HG03097 (cell line): ENCODE measurements around the gene UNC93B1.

Experiments used
- ATAC-seq: cut with Tn5 transposase; IDR thresholded peaks from one replicate; pipeline ENCODE4 v1.9.1; 2021; ENCODE audit not compliant: unreplicated experiment, low FRiP score

UNC93B1 gene

DNA sequence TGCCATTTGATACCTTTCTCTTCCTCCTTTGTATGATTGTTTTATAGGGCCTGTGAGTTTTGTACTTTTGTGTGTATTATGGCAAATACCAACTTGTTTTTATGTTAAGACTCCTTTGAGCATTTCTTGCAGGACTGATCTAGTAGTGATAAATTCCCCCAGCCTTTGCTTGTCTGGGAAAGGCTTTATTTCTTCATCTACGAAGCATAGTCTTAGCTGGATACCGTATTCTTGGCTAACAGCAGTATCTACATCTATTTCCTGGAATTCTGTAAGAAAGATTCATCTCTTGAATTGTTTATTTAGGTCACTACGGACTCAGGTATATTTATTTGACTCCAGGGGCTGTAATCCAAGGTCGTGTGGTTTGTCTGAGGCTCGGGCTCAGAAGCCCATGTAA lies 20.6 kb upstream of the UNC93B1 start:
- ATAC-seq = no peak

DNA sequence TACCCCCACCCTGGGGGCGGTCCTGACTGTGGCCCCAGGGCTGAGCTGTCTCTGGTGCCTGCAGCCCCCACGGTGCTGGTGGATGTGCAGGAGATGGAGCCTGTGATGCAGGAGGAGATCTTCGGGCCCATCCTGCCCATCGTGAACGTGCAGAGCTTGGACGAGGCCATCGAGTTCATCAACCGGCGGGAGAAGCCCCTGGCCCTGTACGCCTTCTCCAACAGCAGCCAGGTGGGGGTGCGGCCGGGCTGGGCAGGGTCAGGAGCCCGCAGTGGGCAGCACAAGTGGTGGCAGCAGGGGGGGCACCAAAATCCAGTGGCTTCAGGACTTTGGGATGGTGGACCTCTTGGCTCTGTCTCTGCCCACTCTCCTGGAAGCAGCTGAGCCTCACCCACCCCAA lies 18.6 kb upstream of the UNC93B1 start:
- no peak for ATAC-seq

DNA sequence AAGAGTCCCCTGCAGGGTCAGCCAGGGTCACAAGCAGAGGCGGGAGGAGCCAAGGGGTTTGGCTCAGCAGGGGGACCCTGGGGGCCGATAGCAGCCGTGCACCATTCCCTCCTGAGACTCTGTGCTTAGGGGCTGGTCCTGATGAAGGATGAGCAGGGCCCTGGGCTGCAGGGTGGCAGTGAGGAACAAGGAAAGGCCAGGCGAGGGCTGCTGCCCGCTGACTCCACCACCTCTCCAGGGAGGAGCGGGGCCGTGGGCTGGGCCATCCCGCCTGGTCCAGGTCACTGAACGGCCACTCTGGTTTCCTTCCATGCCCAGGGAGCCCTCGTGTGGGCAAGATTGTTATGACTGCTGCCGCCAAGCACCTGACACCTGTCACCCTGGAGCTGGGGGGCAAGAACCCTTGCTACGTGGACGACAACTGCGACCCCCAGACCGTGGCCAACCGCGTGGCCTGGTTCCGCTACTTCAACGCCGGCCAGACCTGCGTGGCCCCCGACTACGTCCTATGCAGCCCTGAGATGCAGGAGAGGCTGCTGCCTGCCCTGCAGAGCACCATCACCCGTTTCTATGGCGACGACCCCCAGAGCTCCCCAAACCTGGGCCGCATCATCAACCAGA lies 17.4 kb upstream of the UNC93B1 start:
- no peak for ATAC-seq

DNA sequence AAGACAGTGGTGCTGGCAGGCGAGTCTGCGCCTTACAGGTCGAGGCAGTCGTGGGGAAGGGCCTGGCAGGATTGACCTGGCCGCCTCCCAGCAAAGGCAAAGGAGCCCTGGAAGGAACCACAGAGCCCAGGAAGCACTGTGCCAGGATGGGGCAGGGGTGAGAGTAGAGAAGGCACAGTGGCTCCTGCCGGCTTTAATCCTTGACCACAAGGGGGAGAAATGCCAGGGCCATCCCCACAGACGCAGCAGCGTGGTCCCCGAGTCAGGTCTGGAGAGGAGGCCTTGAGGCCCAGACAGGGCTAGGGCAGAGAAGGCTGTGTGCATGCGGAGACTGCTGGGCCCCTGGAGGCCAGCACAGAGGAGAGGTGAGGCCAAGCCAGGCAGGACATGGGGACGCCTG lies 16.7 kb upstream of the UNC93B1 start:
- no peak for ATAC-seq

DNA sequence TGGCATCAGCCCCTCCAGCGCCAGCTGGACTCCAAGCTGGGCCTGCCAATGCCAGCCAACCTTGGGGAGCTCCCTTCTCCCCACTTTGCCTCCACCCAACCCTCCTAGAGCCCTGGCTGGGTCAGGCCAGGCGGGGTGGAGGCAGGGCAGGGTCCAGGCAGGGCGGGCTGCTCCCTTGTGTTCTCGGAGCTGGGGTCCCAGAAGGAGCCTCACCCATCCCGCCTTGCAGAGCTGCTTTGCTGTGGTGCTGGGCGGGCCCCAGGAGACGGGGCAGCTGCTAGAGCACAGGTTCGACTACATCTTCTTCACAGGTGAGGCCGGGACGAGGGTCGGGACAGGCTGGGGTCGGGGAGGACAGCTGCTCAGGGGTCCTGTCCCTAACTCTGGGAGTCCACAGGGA lies 15.6 kb upstream of the UNC93B1 start:
- ATAC-seq = no peak

DNA sequence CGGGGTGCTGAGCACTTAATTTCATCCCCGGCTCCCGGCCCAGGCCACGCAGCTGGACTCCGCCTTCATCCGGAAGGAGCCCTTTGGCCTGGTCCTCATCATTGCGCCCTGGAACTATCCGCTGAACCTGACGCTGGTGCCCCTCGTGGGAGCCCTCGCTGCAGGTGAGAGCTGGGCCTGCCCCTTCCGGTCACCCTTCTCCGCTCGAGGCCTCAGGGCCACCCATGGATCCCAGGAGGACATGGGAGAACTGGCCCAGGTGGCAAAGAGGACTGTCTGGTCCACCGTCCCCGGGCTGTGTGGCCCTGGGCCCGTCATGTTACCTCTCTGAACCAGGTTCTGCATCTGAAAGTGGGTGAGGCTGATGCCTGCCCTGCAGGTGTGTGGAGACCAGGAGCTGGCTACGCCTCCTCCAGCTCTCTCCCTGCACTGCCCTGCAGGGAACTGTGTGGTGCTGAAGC lies 14.9 kb upstream of the UNC93B1 start:
- ATAC-seq = no peak

DNA sequence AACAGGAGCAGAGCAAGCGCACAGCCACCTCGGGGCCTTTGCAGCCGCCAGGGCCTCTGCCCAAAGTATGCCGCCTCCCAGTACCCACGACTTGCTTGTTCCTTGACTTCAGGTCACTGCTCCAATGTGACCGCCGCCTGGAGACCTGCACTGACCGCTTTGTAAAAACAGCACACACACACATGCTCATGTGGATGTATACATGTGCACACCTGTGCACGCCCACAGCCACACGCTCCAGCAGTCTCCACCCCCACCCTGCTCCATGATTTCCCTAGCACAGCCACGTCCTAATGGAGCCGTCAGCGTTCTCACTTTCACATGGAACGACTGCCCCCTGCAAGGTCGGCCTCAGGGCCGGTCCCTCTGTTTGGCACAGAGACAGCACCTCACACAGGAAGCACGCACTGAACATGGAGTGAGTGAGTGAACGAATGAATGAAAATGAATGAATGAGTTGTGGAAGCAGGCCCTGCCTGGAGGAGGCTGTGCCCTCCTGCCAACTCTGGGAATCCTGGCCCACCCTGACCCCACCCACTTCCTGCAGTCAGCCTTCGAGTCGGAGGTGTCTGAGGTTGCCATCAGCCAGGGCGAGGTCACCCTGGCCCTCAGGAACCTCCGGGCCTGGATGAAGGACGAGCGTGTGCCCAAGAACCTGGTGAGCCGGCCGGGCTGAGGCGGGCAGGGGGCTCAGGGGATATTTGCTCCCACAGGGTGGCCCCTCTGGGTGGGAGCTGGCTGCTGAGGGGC lies 14.3 kb upstream of the UNC93B1 start:
- ATAC-seq = no peak

DNA sequence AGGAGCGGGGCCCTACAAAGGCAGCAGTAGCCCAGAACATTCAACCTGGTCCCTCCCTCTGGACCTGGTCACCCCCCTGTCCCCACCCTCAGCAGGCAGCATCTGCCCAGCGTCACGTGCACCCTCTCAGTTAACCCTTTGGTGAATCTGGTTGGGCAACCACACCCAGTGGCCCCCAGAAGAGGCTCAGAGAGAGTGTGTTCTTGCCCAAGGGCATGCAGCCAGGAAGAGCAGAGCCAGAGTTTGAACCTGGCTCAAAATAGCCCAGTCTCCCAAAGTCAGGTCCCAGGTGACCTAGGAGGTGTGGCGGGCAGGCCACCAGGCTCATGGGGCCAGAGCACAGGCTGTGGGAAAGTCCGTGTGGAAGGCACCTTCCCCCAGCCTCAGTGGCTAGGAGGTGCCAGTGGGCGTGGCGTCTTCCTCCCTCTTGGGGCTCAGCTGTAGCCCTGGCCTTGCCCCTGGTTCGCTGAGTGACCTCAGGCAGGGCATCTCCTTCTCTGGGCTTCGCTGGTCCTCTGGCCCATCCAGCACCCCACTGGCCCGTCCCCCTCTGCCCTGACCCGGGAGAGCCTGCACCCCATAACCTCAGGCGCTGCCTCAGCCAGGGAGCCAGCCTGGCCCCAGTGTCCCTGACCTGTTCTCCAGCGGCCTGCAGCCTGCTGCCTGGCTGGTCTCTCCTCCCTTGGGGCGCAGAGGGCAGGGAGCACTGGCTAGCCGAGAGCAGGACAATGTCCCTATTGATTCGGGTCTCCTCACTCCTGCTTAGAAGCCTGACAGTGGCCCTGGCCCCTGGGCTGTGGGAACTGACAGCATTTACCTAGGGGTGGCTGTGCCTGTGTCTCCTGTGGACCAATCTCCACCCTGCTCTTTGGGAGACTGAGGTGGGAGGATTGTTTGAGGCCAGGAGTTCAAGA lies 13.3 kb upstream of the UNC93B1 start:
- ATAC-seq = no peak

DNA sequence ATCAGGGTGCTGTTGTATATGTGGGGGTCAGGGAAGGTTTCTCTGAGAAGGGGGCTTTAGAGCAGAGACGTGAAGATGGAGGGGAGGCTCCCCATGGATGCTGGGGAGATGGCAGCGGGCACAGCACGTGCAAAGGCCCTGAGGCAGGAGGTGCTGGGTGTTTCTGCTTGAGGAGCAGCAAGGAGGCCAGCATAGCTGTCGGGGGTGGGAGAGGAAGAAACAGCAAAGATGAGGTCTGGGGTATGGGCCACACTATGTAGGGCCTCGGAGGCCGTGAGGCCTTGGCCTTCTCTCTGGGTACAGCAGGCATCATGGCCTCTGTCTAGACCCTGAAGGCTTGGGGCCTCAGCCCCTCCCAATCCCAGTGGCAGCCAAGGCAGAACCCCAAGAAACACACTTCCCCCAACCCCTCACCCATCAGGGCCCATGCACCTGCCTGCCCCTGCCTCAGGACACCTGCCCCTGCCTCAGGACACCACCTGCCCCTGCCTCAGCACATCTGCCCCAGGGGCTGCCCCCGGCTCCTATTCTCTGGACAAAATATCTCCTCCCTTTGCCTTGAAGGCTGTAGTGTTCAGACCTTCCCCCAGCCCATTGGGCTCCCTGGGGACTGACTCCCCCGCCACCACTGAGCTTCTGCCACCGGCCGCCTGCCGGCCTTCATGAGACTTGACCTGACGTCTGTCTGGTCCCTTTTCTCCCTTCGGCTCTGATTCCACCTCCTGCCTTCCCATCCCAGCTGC lies 12.4 kb upstream of the UNC93B1 start:
- no peak for ATAC-seq

DNA sequence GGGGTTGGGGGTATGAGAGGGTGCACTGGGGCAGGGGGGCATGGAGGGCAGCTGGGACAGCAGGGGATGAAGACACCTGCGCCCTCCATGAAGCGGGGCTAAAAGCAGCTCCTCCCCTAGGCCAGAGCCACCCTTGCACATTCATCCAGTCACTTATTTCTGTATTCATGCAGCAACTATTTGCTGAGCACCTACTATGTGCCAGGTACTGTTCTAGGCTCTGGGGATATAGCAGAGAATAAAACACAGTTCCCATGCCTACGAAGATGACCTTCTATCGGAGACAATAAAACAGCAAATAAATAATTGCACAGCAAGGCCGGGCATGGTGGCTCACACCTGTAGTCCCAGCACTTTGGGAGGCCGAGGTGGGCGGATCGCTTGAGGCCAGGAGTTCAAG lies 11.6 kb upstream of the UNC93B1 start:
- no peak for ATAC-seq

DNA sequence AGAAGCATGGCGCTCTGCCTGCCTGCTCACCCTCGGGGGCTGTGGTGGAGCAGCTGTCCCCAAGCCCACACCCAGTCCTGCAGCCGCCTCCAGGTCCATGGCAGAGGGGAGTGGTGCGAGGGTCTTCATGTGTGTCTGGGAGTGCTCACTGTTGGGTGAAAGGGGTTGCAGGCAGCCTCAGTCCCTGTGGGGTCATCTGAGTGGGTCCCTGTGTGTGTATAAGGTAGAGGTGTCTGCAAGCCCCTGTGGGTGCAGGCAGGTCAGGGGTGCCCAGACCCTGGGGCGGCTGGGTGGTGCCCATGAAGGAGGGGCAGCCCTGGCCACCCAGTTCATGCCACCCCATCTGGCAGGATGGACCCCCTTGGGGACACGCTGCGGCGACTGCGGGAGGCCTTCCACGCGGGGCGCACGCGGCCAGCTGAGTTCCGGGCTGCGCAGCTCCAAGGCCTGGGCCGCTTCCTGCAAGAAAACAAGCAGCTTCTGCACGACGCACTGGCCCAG lies 11.1 kb upstream of the UNC93B1 start:
- no peak for ATAC-seq

DNA sequence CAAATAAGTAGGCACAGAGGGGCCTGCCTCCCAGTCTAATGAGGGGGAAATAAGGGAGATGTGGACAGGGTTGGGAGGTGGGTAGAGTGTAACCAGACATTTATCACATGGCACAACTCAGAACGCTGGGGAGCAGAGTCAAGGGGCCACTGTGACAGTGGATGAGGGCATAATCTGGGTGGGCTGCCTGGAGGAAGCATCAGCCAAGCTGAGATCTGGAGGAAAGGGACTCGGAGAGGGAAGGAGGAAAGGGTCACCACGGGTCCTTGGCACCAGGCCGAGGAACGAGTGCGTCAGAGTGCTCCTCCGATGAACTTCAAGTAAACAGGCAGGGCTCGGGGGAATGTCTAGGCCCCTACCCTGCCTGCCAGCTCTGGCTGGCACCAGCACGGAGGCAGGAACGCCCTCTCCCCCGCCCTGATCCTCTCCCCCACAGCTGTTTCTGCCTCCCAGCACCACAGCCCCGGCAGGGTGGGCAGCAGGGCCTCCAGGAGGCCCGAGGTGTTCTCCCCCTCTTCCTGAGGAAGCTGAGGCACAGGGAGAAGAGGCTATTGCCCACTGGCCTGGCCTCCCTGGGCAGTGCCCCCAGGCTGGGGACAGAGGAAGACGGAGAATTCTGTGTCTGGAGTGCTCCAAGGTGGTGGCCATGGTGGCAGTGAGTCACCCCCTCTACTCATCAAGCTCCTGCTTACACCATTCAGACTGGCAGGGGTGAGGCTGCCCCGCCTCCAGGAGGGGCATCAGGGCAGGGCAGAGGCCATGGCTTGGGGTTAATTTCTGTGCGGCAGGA lies 10.5 kb upstream of the UNC93B1 start:
- ATAC-seq = no peak

DNA sequence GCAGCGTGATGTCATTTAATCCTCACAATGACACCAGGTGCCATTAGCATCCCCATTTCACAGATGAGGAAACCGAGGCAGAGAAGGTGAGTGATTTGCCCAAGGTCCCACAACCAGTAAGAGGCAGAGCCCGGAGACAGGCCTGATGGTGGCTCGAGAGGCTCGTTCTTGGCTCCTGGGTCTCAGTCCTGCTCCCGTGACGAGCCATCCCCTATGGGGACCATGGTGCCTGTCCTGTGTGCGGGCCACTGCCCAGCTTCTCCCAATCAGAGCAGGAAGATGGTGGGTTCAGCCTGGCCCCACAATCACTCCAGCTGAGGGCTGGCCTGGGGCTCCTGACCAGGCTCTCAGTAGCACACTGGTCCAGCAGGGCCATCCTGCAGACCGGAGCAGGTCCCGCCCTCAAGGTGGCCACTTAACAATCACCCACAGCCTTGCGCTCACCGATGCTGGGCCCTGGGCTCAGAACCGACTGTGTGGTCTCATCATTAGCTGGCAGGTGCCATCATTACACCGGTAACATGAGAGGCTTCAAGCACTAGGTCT lies 9.8 kb upstream of the UNC93B1 start:
- ATAC-seq = no peak

DNA sequence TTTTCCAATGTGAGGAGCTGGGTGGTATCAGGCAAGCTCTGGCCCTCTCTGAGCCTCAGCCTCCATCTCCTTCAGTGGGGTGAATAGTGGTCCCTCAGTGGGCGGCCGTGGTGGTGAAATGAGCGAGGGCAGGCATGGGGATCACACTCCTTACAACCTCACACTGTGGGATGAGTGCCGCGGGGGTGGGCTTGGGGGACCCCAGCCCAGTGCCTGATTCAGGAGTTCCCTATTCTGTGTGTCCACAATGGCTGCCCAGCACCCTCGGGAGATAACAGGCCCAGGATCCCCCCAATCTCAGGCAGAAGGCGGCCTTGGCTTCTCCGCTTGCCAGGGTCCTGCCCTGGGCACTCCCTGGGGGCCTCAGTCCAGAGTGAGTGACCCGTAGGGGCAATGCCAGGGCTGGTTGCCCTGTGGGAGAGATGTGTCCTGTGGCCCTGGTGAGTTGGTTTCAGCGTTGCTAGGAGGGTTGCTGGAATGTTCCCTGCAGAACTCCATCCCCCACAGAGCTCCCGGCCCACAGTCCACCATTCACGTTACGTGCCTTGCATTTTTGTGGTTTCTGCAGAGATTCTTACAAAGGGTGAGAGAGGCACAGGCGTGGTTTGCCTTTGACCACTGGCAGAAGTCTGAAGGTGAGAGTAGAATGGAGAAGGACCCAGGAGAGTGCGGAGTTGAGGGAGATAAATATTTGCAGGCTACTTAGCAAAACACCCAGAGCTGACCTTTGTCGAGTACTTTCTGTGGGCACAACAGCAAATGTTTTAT lies 9.1 kb upstream of the UNC93B1 start:
- ATAC-seq = no peak

DNA sequence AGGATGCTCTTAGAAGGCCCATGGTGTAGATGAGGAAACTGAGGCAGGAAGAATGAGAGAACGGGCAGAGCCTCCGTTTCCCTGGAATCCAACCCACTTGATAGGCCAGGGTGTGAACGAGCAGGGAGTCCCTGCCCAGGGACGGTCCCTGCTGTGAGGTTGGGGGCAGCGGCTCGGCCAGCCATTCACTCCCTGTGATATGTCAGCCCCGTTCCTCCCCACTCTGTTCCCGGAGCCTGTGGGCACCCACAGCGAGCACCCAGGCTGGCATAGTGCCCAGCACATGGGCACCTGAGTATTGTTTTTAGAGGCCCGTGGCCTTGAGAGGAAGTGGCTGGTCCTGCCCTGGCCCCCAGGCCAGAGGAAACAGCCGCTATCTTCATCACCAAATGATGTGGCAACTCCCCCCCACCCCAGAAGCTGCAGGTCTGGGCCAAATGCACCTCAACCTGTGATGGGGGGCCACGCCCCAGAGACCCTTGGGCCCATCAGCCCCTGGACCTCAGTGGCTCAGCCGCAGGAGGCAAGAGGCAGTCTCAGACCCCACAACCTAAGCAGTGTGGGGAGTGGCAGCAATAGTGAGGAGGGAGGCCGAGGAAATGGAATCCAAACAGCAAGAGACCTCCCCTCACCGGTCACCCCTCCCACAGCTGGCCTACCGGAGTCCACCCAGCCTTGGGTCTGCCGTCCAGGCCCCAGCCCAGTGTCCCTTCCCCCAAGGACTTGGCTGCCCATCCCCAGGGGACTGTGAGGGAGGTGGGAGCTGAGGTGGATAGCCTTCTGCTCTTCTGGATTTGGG lies 8.3 kb upstream of the UNC93B1 start:
- ATAC-seq = no peak

DNA sequence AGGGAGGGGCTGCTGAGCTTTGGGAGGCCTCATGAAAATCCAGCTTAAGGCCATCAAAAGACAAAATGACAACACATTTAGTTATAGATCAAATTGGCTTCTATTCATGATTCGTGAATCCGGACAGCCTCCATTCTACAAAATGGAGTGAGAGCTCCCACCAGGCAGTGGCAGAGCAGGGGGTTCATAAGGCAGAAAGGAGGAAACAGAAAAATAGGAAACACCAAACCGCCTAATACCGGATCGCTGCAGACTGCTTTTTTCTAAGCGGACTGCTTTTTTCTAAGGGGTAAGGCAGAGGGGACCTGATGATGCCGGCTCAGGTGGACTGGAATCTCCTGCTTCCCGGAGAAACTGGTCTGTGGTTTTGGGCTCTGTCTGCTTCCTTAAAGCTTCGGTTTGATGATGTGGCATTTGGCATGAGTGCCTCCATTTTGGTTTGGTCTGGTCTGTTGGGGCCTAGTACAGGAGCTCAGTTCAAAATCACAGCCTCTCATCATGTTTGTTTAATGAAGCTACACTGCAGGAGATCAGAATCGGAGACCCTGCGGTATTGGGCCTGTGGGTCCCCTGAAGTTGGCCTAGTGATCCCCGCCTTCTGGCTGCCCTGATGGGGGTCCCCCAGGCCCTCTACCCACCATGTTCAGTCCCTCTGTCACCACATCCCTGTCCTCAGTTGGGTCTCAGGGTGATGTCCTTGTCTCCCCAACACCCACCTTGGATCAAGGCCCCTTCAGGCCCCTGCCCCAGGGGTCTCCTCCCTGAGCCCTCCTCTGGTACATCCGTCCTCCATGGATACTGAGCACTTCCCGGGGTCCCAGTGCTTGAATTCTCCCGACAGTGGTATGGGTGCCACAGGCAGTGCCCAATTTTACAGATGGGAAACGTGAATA lies 7.4 kb upstream of the UNC93B1 start:
- ATAC-seq = no peak
